Colonic mucosa (tissue), 4 donors: ENCODE results near the gene USP47. TPM values are rescaled to one million over a fixed set of nuclear protein-coding genes. Genes with fewer than 3 reads are reported as not detected.

Source experiments
- DNase-seq: peaks from one replicate; pipeline ENCODE4 v3.0.0-alpha.2; 2020
- H3K27ac ChIP-seq: fragments of 200-600 bp; one replicate; pipeline ENCODE4 v1.8.0; 2021
- H3K27me3 ChIP-seq: fragments of 200-600 bp; one replicate; pipeline ENCODE4 v1.8.0; 2021
- H3K36me3 ChIP-seq: fragments of 200-600 bp; one replicate; pipeline ENCODE4 v1.8.0; 2021
- H3K4me1 ChIP-seq: fragments of 200-600 bp; one replicate; pipeline ENCODE4 v1.8.0; 2021; ENCODE audit warnings: mild to moderate bottlenecking
- H3K4me3 ChIP-seq: fragments of 200-600 bp; one replicate; pipeline ENCODE4 v1.8.0; 2021
- H3K9ac ChIP-seq, 2 donors: one replicate each; pipeline ENCODE4 v1.7.0; 2013; ENCODE audit warnings: control low read depth in 2 of 2, low read depth in 2 of 2, low read length in 2 of 2
- H3K9me3 ChIP-seq: fragments of 200-600 bp; one replicate; pipeline ENCODE4 v1.8.0; 2021
- intact Hi-C: fragments of 100-400 bp; cut with DNase I; formaldehyde crosslinking; loops from one replicate; pipeline ENCODE4 v1.14.1; 2022
- total RNA-seq, 2 donors: library from RNA; stranded (reverse); fragmentation: NEBNext Ultra II Directional in 1 of 2; extraction: Animal tissue kit (Norgen Biotek cat#: 25700) in 1 of 2; gene quantifications; one replicate each; pipeline ENCODE4 v1.2.1, GENCODE V29; 2021
- TF ChIP-seq, protein P1 (sequence below): fragments of 200-600 bp; IDR thresholded peaks from one replicate; pipeline ENCODE4 v1.8.0; 2022; ENCODE audit warnings: antibody characterized with exemption, mild to moderate bottlenecking
- donor health status: healthy.
- donor health status: DM: no; HTN: no; CAD: no.
- donor health status: DM: no; HTN: no; CAD: no.

USP47 gene
- total RNA-seq, 2 donors from 2014 or later, result 31.3 to 40.3 TPM

DNA sequence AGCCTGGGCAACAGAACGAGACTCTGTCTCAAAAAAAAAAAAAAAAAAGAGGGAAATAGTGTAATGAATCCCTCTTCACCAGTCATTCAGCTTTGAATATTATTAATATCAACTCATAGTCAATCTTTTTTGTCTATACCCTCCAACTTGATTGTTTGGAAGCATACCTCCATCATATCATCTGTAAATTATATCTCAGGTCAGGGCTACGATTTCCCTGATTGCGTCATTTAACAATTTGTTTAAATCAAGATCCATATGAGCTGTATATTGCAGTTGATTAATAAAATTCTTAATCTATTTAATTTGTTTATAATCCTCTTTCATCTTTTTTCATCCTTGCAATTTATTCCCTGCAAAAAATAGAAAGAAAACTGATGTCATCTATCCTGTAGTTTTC lies 60.2 kb downstream of the USP47 start:
- Histone ChIP-seq H3K4me1 (no peaks in the 10 kb centered on the region), H3K9ac (no peak overlapping the region), H3K4me3 (no peak overlapping the region), H3K27ac (no peak overlapping the region), H3K9me3 (no peaks in the 10 kb centered on the region), H3K27me3 (no peaks in the 10 kb centered on the region), H3K36me3 (no peaks in the 10 kb centered on the region)
- TF ChIP-seq, protein P1, sequence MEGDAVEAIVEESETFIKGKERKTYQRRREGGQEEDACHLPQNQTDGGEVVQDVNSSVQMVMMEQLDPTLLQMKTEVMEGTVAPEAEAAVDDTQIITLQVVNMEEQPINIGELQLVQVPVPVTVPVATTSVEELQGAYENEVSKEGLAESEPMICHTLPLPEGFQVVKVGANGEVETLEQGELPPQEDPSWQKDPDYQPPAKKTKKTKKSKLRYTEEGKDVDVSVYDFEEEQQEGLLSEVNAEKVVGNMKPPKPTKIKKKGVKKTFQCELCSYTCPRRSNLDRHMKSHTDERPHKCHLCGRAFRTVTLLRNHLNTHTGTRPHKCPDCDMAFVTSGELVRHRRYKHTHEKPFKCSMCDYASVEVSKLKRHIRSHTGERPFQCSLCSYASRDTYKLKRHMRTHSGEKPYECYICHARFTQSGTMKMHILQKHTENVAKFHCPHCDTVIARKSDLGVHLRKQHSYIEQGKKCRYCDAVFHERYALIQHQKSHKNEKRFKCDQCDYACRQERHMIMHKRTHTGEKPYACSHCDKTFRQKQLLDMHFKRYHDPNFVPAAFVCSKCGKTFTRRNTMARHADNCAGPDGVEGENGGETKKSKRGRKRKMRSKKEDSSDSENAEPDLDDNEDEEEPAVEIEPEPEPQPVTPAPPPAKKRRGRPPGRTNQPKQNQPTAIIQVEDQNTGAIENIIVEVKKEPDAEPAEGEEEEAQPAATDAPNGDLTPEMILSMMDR, result no peak
- intact Hi-C loops, result no loop called here
- DNase-seq, result no peak

DNA sequence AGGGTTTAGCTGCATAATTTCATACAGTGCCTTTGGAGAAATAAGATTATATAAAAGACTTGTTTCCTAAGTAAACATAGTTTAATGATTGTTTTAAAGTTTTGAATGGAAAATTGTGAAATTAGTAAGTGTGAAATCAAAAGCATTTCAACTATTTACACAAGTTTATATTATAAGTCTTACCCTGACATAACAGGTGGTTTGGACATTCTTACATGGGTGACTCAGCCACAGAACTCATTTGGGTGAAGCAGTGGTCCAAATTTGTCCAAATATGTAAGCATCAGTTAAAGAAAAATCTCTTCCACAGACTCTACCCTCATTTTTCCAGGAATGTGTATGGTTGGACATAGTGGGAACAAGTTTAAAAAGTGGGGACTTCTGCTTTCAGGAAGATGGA lies 68.0 kb downstream of the USP47 start:
- no peak overlapping the region for H3K27ac ChIP-seq
- intact Hi-C loops, result no loop called here
- no peak overlapping the region for H3K9ac ChIP-seq
- no peak overlapping the region for H3K4me3 ChIP-seq
- no peaks in the 10 kb centered on the region for H3K27me3 ChIP-seq
- TF ChIP-seq, protein P1, result no peak
- no peaks in the 10 kb centered on the region for H3K9me3 ChIP-seq
- no peaks in the 10 kb centered on the region for H3K36me3 ChIP-seq
- H3K4me1 ChIP-seq, result no peaks in the 10 kb centered on the region
- DNase-seq, result no peak

DNA sequence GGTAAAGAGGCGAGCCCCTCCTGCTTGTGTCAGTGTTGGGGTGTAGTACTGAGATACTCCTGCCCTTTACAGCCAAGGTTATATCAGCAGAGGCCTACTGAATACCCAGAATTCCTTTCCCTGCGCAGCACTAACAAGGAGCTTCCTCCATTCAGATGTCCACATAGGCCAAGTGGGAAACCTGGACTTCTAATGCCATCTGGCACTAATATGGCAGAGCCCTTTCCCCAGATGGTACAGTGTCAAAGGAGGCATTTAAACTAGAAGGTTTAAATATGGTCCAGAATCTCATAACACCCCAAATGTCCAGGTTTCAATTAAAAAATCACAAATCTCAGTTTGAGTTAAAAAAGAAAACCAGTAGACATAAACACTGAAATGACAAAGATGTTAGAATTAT lies 68.8 kb downstream of the USP47 start:
- no peak for DNase-seq
- Histone ChIP-seq H3K27ac (no peak overlapping the region), H3K9ac (no peak overlapping the region), H3K9me3 (no peaks in the 10 kb centered on the region), H3K27me3 (no peaks in the 10 kb centered on the region), H3K4me1 (no peaks in the 10 kb centered on the region), H3K4me3 (no peak overlapping the region), H3K36me3 (no peaks in the 10 kb centered on the region)
- intact Hi-C loops, result no loop called here
- TF ChIP-seq, protein P1, result no peak

DNA sequence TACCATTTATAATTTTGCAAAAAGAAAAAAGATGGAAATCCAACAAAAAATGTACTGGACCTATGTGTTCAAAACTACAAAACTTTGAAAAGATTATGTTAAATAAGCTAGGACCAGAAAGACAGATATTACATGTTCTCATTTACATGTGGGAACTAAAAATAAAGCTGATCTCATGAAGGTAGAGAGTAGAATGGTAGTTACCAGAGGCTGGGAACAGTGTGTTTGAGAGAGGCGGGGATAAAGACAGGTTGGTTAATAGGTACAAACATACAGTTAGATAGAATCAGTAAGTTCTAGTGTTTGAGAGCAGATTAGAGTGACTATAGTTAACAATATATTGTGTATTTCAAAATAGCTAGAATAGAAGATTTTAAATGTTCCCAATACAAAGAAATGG lies 71.6 kb downstream of the USP47 start:
- H3K36me3 ChIP-seq, result no peaks in the 10 kb centered on the region
- no peak overlapping the region for H3K9ac ChIP-seq
- H3K4me1 ChIP-seq, result no peaks in the 10 kb centered on the region
- no peaks in the 10 kb centered on the region for H3K27me3 ChIP-seq
- intact Hi-C loops, result no loop called here
- no peak overlapping the region for H3K27ac ChIP-seq
- DNase-seq, result no peak
- TF ChIP-seq, protein P1, result no peak
- no peaks in the 10 kb centered on the region for H3K9me3 ChIP-seq
- H3K4me3 ChIP-seq, result no peak overlapping the region

DNA sequence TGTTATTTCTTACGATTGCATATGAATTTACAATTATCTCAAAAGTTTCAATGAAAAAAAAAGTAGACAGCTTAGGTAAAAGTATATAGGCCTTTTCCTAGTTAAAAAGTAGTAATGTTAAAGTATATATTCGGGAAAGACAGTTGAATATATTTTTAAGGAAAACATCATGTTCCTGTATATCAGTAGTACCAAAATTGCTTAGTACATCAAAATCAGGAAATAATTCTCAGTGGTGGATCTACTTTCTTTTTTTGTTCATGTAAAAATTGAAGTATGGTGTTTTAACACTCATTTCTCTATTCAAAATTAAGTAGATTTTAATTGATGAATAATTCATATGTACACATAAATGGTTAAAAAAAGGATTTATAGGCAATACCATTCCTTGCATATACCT lies 73.9 kb downstream of the USP47 start:
- intact Hi-C loops, result no loop called here
- Histone ChIP-seq H3K27ac (no peak overlapping the region), H3K27me3 (no peaks in the 10 kb centered on the region), H3K36me3 (no peaks in the 10 kb centered on the region), H3K9me3 (no peaks in the 10 kb centered on the region), H3K4me1 (no peaks in the 10 kb centered on the region), H3K4me3 (no peak overlapping the region), H3K9ac (no peak overlapping the region)
- TF ChIP-seq, protein P1, result no peak
- no peak for DNase-seq

DNA sequence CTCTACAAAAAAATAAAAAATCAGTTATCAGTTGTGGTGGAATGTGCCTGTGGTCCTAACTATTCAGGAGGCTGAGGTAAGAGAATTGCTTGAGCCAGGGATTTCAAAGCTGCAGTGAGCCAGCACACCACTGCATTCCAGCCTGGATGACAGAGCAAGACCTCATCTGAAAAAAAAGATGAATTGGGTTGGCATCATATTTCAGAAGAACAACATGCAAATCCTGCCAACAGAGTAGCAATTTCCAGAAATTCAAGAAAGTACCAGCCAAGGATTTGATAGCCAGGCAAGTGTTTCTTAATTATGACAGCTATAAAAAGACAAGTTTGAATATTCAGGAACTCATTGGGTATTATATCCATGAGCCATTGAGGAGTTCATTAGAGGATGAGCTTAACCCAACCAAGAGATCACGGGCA lies 75.2 kb downstream of the USP47 start:
- no peaks in the 10 kb centered on the region for H3K36me3 ChIP-seq
- H3K9me3 ChIP-seq, result no peaks in the 10 kb centered on the region
- intact Hi-C loops, result no loop called here
- no peaks in the 10 kb centered on the region for H3K4me1 ChIP-seq
- DNase-seq, result no peak
- H3K4me3 ChIP-seq, result no peak overlapping the region
- TF ChIP-seq, protein P1, result no peak
- no peaks in the 10 kb centered on the region for H3K27me3 ChIP-seq
- H3K9ac ChIP-seq, result no peak overlapping the region
- no peak overlapping the region for H3K27ac ChIP-seq
